OCI-LY7 (cell line): ENCODE results near the gene RNF17. TPM values are rescaled to one million over a fixed set of nuclear protein-coding genes. Genes with fewer than 3 reads are reported as not detected.
"Not testable (repeated sequence)": the region's sequence is repeated elsewhere in the genome, so short reads cannot be mapped to it uniquely, and the experiment has no call there.

Source experiments
- BruUV-seq: library from RNA; stranded (reverse); fragments of 400-500 nt; replicated peaks from 2 replicates; lab custom pipeline; 2021; lab: Mats Ljungman, UMichigan
- CTCF ChIA-PET: fragments of 300-600 bp; sonication (Branson Sonifier 250); formaldehyde crosslinking; loops from one replicate; lab custom pipeline; 2022; ENCODE audit warnings: antibody characterized with exemption; ENCODE audit not compliant: unreplicated experiment; lab: Charles Lee
- POLR2A ChIA-PET: fragments of 300-600 bp; sonication (Branson Sonifier 250); formaldehyde crosslinking; loops from one replicate; lab custom pipeline; 2022; ENCODE audit warnings: antibody characterized with exemption; lab: Charles Lee
- DNase-seq: peaks from one replicate; pipeline ENCODE4 v3.0.0-alpha.2; 2015; ENCODE audit warnings: low spot score
- H2AFZ ChIP-seq: fragments of 200-600 bp; sonication (generic), shearing (Covaris generic); 2 replicates; pipeline ENCODE4 v1.6.1; 2014; ENCODE audit warnings: mild to moderate bottlenecking, antibody characterized with exemption, low read length, moderate library complexity
- H3K27ac ChIP-seq: fragments of 200-600 bp; sonication (generic); 2 replicates; pipeline ENCODE4 v1.5.1; 2014; ENCODE audit warnings: mixed run types, low read depth, mild to moderate bottlenecking, moderate library complexity, low read length, inconsistent platforms; ENCODE audit not compliant: poor library complexity, severe bottlenecking
- H3K36me3 ChIP-seq: fragments of 200-600 bp; sonication (generic); 2 replicates; pipeline ENCODE4 v1.6.1; 2014; ENCODE audit warnings: mild to moderate bottlenecking, antibody characterized with exemption, low read length, moderate library complexity, mixed read lengths; ENCODE audit not compliant: insufficient read depth
- H3K4me1 ChIP-seq: fragments of 200-600 bp; sonication (generic); 2 replicates; pipeline ENCODE4 v1.5.1; 2014; ENCODE audit warnings: mild to moderate bottlenecking, low read length; ENCODE audit not compliant: insufficient read depth, poor library complexity, severe bottlenecking
- H3K4me2 ChIP-seq: fragments of 200-600 bp; sonication (generic); 2 replicates; pipeline ENCODE4 v1.6.1; 2014; ENCODE audit warnings: mild to moderate bottlenecking, low read length
- H3K4me3 ChIP-seq: fragments of 200-600 bp; sonication (generic); 2 replicates; pipeline ENCODE4 v1.5.1; 2014; ENCODE audit warnings: mild to moderate bottlenecking, low read depth, low read length; ENCODE audit not compliant: poor library complexity, severe bottlenecking
- H3K79me2 ChIP-seq: fragments of 200-600 bp; sonication (generic); 2 replicates; pipeline ENCODE4 v1.6.1; 2016; ENCODE audit warnings: low read depth, mild to moderate bottlenecking, low read length, moderate library complexity, mixed read lengths; ENCODE audit not compliant: insufficient read depth
- H3K9me2 ChIP-seq: fragments of 200-600 bp; sonication (generic); 2 replicates; pipeline ENCODE4 v1.6.1; 2016; ENCODE audit warnings: mild to moderate bottlenecking, low read length, mixed read lengths; ENCODE audit not compliant: insufficient read depth
- H3K9me3 ChIP-seq: fragments of 200-600 bp; sonication (generic); 2 replicates; pipeline ENCODE4 v1.6.1; 2014; ENCODE audit warnings: mild to moderate bottlenecking, mixed run types, low read length, mixed read lengths
- H4K20me1 ChIP-seq: fragments of 200-600 bp; sonication (generic); 2 replicates; pipeline ENCODE4 v1.6.1; 2014; ENCODE audit warnings: mild to moderate bottlenecking, antibody characterized with exemption, low read length, moderate library complexity, mixed read lengths; ENCODE audit not compliant: insufficient read depth
- CTCF ChIP-seq: fragments of 200-600 bp; sonication (generic); conservative IDR thresholded peaks from 2 replicates; pipeline ENCODE4 v1.5.1; 2014; ENCODE audit warnings: mild to moderate bottlenecking, antibody characterized with exemption, low read length, moderate library complexity, mixed read lengths
- EZH2phosphoT487 ChIP-seq: fragments of 200-600 bp; sonication (generic); IDR thresholded peaks from 2 replicates; pipeline ENCODE4 v1.6.1; 2018; ENCODE audit warnings: low read depth, borderline replicate concordance, mild to moderate bottlenecking, mixed run types, antibody characterized with exemption, low read length, moderate library complexity, mixed read lengths
- intact Hi-C: fragments of 100-400 bp; cut with micrococcal nuclease; formaldehyde crosslinking; loops from one replicate; pipeline ENCODE4 v1.10.0; 2022; ENCODE audit not compliant: unreplicated experiment
- total RNA-seq, 2 experiments: library from RNA; depleted of rRNA in 1 of 2; stranded (reverse); fragments of >200 nt in 1 of 2; shearing (Covaris generic) in 1 of 2; gene quantifications; 2 replicates each; pipeline ENCODE4 v1.2.3, GENCODE V29; 2014 to 2022

The RNF17 gene
- total RNA-seq, 2 experiments from 2014 or later = not detected

GRCh38 chr13:24821207-24821606 lies 57.2 kb downstream of the RNF17 start:
- no peak overlapping the region for H3K4me3 ChIP-seq
- no peak overlapping the region for H3K27ac ChIP-seq
- H3K9me2 ChIP-seq = no peaks in the 10 kb centered on the region
- H3K36me3 ChIP-seq = no peaks in the 10 kb centered on the region
- H4K20me1 ChIP-seq = no peaks in the 10 kb centered on the region
- intact Hi-C loops = no loop called here
- H3K4me1 ChIP-seq = no peaks in the 10 kb centered on the region
- no TSS peak for BruUV-seq
- no peaks in the 10 kb centered on the region for H3K9me3 ChIP-seq
- ChIA-PET POLR2A (no interaction called here), CTCF (no interaction called here)
- H3K4me2 ChIP-seq = no peak overlapping the region
- TF ChIP-seq EZH2phosphoT487 (no peak), CTCF (no peak)
- no peak overlapping the region for H2AFZ ChIP-seq
- no peaks in the 10 kb centered on the region for H3K79me2 ChIP-seq
- DNase-seq = no peak

GRCh38 chr13:24822640-24823039 lies 58.7 kb downstream of the RNF17 start:
- H3K4me2 ChIP-seq = no peak overlapping the region
- ChIA-PET CTCF (no interaction called here), POLR2A (no interaction called here)
- intact Hi-C loops = no loop called here
- no peak overlapping the region for H2AFZ ChIP-seq
- no peaks in the 10 kb centered on the region for H3K9me2 ChIP-seq
- BruUV-seq = no TSS peak
- no peaks in the 10 kb centered on the region for H3K9me3 ChIP-seq
- no peaks in the 10 kb centered on the region for H3K79me2 ChIP-seq
- no peak overlapping the region for H3K27ac ChIP-seq
- H3K36me3 ChIP-seq = no peaks in the 10 kb centered on the region
- H3K4me1 ChIP-seq = no peaks in the 10 kb centered on the region
- TF ChIP-seq CTCF = no peak
- TF ChIP-seq EZH2phosphoT487 = no peak
- H4K20me1 ChIP-seq = no peaks in the 10 kb centered on the region
- no peak overlapping the region for H3K4me3 ChIP-seq
- DNase-seq = no peak

- H4K20me1 ChIP-seq, H3K36me3 ChIP-seq, intact Hi-C loops, H3K4me2 ChIP-seq, H3K4me1 ChIP-seq, BruUV-seq, H3K27ac ChIP-seq, H3K79me2 ChIP-seq, CTCF ChIA-PET, POLR2A ChIA-PET, DNase-seq, H2AFZ ChIP-seq, H3K9me3 ChIP-seq, H3K4me3 ChIP-seq, H3K9me2 ChIP-seq: not testable (repeated sequence)
Measured at GRCh38 chr13:24823122-24823710, 59.2 kb downstream of the RNF17 start.
